OCI-LY1 (cell line): ENCODE data around the gene PALD1.

Experiments
- CTCF ChIP-seq: fragments of 200-600 bp; sonication (generic), shearing (Covaris generic); IDR thresholded peaks from 2 replicates; pipeline ENCODE4 v1.5.1; 2017; ENCODE audit warnings: mild to moderate bottlenecking, antibody characterized with exemption, low read length, moderate library complexity, mixed read lengths
- EZH2 ChIP-seq: fragments of 200-600 bp; sonication (generic), shearing (Covaris generic); IDR thresholded peaks from 2 replicates; pipeline ENCODE4 v1.8.0; 2017; ENCODE audit warnings: borderline replicate concordance, mixed run types, mild to moderate bottlenecking, antibody characterized with exemption, low read length, moderate library complexity, mixed read lengths

DNA sequence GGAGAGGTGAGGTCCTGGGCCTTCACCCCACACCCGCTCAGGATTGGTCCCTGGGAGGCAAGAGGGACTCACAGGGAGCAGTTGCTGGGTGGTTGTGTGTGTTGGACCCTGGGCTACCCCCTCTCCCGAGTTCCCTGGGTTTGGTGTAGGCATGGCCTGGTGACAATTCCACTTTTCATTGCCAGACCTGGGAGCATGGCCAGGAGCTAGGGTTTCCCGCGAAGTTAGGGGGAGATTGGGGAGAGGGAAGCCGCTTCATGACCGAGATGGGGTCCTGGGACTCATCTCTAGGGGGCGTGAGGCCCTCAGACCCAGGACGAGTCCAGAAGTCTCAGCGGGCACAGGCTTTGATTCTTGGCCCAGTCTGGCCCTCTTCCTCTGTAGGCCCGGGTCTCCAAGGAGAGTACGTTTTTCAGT, 606 bp downstream of the PALD1 start:
- TF ChIP-seq CTCF (peak; percentile 58; the same call in 1 of the 2 replicates), EZH2 (no peak)
